SK-N-MC (cell line): ENCODE measurements around the gene CACNA1B.

Source experiments
- EZH2 ChIP-seq: fragments of 200-600 bp; sonication (generic); IDR thresholded peaks from one replicate; pipeline ENCODE4 v1.6.1; 2017; ENCODE audit warnings: antibody characterized with exemption
- FOXP2 ChIP-seq: optimal IDR thresholded peaks from 2 replicates; pipeline ENCODE3; 2011; ENCODE audit warnings: mild to moderate bottlenecking, moderate library complexity; ENCODE audit not compliant: insufficient read depth; ENCODE audit errors: extremely low read length, control extremely low read depth
- POLR2AphosphoS5 ChIP-seq: IDR thresholded peaks from 2 replicates; pipeline ENCODE4 v1.6.1; 2012; ENCODE audit warnings: mild to moderate bottlenecking, low read depth, low read length, borderline replicate concordance

- TF ChIP-seq EZH2 (no peak), FOXP2 (no peak), POLR2AphosphoS5 (no peak)
These were observed 166.1 kb downstream of the CACNA1B start for GRCh38 chr9:138043411-138044345.
